Activated gamma-delta T cell treated with anti-CD3 and anti-CD28 coated beads, Interleukin-2, amount 50 U/mL, for 16 hours (primary cell): ENCODE measurements around the gene MRPS5.

Experiments used
- DNase-seq: peaks from one replicate; pipeline ENCODE4 v3.0.0-alpha.2; 2020; ENCODE audit warnings: low read depth

The MRPS5 gene

DNA sequence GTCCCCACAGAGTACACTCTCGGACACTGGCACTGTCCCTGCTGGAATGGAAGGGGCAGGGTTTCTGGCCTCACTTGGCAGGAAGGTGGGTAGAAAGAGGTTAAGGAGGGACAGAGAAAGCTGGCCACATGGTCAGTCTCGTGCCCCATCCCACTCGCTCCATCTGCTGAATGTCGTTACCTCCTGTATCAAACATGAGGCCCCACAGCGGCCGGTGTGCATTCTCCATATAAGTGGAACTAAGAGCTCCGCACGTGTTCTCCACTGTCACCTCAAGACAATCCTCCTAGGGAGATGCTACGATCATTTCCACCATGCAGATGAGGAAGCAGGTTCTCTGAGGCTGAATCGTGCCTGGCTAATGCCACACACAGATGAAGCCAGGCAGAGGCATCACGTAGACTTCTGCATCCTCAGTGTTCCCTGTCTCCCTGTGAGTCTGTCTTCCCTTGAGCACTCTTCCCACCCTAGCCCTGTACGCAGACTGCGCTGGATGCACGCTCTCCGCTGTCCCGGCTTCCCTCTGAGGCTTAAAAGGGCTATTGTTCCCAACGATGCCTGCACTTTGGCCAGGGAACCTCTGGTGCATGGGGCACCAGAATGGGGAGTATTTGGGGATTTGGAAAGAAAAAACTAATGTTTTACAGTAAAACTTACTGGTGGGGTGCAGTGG, 61.0 kb downstream of the MRPS5 start:
- no peak for DNase-seq

DNA sequence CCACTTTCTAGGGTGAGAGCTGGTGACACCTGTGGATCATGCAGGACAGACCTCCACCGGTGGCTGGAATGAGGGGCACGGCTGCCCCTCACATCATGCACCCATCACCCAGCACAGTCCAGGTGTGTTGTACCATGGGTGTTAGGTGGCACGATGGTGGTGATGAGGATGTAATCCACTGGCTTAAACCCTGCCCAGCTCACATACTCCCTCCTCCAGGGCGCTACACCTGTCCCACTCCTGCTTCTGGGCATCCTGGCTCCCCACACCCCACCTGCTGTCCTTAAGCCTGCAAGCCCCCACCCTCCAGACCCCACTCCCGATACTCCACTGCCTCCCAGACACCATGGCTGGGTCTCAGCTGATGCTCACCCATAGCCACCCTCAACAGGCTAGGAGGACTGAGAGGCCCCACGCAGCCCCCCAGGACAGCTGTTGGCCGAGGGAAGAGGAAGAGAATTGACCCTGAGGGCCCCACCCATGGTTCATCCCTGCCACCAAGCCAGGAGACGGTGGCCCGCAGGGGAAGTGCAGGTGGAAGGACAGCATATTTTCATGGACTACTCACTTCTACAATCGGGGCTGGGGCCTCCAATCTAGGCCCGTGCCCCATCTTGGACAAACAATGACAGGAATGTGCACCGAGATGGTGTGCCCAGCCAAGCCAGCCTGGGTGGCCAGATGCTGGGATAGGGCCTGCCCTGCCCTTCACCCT, 61.8 kb downstream of the MRPS5 start:
- DNase-seq: no peak

DNA sequence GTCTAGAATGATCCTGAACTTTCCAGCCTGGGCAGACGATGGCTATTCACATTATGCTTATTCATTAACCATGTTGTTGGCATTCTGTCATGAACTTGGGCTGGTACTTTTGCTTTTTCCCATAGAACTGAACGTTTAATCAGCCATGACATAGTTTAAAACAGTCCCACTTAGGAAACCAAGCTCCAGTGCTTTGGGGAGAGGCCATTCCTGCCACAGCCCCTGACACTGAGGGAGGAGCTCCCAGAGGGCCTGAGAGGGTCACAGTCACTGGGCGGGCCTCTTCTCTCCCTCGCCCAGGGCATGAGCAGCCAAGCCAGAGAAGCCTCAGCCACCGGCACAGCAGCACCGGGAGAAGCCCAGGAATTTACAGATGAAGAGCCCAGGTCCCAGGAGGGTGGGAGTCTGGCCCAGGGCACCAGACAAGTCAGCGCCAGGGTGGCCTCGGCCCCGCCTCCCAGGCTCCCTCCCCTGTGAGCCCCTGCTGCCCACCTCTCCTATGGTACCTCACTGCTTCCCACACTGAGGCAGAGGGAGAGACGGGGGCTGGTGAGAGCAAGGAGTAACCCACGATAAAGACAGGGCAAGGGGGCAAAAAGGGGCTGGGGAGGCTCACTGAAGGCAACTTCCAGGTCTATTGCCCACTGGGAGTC, 62.5 kb downstream of the MRPS5 start:
- no peak for DNase-seq

DNA sequence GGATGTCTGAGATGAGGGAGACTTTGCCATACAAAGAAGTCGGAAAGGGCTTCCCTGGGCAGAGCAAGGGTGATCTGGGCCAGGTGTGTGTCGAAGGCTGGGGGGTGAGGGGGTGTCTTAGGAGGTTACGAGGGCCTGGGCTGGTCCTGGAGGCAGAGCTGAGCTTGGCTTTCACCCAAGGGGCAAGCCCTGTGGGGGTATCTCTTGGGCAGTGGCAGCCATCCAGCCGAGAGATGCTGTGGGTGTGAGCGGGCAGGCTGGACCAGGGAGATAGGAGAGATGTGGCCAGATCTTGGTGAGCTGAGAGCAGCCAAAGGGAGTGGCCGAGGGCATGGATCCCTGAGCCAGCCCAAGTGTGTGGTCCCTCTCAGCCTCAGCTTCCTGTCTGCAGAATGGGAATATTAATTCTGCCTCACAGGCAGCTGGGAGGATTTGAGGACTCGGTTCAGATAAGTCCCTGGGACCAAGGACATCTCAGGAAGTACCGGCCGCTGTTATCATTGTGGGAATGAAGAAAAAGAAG, 63.1 kb downstream of the MRPS5 start:
- DNase-seq: no peak

DNA sequence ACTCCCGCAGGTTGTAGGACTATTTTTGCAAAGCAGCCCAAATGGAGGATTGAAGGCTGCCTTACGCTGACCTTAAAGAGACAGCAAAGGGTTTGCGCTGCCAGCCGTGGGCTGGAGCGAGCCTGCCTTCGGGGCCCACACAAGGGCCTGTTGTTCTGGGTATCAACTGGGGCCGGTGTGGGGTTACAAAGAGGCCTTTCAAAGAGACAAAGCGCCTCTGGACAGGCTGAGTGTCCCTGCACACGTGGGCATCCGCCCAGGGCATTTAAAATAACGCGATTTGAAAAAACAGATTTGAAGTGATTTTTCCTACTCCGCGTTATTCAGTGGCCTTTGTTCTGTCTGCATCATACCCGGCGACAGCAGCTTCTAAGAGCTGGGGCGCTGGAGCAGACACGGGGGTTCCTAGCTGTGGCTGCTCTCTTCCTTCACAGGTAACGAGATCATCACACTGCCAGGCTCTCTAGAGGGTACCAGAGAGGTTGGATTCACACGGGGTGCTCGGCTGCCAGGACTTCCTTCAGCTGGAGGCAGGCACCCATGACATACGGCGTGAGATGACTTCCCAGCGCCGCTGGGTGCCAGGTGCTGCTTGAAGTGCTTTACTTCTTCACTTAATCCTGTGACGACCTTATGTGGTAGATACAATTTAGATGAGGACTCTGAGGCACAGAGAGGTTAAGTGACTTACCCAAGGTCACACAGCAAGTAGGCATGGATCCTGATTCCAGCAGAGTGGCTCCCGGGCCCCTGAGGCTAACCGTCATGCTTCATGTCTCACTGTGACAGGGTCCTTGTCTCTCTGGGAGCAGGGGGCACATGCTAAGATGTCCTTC, 63.9 kb downstream of the MRPS5 start:
- DNase-seq: no peak

DNA sequence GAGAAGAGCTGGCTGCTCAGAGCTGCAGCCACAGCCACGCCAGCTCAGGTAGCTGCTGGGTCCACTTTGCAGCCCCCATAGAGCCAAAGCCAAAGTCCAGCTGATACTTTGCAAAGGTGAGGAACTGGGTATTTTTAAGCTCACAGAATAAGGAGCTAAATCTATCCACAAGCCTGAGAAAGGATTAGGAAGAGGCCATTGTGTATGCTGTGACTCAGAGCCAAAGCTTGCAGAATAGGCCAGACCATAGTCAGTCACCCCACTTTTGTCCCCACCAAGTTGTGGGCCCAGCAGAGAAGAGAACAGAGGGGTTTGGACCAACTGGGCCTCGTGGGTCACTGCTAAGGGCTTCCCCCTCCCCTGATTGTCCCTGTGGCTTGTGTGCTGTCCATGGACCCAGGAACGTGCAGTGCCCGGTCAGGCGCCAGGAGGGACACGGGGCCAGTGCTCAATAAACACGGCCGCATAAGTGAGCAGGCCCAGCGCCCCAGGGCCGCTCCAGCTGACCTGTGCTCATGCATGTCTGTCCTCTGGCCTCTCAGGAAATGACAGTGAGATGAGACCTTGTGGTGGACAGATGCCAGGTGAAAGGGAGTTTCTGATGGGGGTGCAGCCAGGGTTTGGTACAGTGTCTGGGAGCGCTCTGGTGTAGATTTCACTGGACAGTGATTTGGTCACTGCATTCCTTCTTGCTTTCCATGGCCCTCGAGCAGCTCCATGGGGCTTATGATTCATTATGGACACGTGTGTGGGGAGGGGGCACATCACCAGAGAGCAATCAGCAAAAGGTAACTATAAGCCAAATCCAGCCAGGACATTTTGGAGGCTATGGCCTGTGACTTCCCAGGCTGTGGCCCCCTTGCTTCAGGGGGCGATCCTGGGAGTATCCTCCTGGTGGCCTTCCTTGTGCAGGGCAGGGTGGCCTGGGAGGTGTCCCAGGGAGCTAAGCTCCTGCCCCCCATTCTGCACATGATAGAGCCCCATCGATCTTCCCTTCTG, 64.8 kb downstream of the MRPS5 start:
- no peak for DNase-seq

DNA sequence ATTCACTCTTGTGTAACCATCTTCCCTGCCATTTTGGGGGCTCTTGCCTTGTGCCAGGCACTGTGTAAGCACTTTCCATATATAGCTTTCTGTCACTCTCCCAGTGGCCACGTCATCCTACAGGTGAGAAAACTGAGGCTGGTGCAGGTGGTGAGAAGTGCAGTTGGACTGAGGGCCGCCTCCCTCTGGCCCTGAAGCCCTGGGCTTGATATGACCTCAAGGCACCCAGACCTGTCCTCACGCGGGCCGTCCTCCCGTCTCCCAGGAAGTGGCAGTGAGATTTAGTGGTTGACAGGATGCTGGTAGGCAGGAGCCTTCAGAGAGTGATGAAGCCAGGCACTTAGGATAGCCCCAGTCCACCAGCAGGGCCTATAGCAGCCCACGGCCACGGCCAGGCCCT, 65.6 kb downstream of the MRPS5 start:
- no peak for DNase-seq

DNA sequence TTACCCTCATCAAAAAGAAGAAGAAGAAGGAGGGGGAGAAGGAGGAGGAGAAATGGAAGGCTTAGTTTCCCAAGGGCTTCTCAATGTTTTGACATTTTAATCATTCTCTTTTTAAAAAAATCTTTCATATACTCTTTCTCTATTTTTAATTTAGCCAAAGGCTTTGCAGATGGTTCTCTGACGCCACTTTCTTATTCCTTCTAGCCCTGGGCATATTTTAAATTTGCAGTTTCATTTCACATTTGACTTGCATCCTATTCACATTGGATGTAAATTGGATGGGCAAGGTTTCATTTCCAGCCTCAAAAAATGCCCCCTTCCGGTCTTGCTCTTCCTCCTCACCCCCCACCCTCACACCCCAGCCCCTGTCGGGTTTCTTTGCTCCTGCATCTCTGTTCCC, 66.3 kb downstream of the MRPS5 start:
- no peak for DNase-seq

DNA sequence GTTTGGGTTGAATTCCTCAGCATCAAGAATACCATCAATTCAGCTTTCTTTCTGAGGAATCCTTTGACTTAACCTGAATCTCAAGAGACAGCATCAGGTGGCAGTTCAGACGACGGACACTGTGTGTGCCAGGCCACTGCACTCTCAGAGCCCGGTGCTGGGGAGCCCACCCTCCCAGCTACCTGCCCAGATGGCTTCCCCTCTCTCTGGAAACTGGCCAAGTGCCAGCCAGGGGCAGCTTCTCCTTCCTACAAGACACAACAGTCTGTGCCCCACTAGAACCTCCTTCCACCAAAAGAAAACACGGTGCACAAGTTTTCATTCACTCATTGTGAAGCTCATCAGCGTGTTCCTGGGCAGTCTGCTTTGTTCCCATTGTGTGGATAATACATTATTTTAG, 67.6 kb downstream of the MRPS5 start:
- DNase-seq: no peak

DNA sequence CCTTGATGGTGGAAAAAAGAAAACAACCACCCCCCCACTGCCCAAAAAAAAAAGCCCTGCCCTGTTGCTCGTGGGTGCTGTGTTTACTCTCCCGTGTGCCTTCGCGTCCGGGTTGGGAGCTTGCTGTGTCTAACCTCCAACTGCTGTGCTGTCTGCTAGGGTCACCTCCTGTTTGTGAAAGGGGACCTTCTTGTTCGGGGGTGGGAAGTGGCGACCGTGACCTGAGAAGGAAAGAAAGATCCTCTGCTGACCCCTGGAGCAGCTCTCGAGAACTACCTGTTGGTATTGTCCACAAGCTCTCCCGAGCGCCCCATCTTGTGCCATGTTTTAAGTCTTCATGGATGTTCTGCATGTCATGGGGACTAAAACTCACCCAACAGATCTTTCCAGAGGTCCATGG, 68.1 kb downstream of the MRPS5 start:
- no peak for DNase-seq

DNA sequence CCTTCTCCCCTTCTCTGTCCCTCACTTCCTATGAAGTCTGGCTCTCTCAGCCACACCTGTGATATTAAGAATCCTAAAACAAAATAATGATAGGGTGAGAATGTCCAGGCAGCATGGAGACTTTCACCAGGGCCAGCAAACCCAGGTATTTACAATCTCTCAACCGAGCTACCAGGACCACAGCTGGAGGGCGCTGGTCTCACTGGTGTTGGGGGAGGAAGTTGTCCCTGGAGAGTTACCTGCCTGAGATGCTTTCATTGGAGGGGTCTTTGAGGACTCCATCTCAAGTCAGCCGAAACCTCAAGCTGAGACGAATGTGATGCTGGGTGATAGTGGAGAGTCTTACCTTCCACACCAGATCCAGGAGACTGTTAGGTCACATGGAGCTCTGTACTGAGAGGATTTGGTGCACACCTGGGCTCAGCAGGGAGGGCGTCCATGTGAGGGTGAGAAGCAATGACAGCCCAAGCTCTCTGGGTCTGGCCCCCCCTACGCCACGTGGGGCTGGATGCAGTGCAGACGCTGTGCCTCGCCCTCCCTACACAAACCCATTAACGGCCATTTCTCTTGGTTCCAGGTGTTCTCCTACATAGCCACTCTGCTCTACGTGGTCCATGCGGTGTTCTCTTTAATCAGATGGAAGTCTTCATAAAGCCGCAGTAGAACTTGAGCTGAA, 68.7 kb downstream of the MRPS5 start:
- DNase-seq: no peak

DNA sequence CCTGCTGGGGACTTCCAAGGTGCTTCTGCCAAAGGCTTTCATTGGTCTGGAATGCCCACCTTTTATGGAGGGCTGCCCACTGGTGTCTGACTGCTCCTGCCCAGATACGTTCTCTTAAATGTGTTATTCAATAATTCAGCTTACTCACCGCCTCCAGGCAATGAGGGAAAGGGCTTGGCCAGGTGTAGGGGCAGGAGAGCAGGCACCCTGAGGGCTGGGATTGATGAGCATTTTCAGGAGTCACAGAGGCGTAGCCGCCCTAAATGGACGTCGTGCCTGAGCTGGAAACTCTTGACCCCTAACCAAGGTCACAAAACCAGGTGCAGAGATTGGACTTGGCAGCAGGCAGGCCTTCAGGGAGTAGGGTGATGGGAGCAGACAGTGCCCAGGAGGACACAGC, 69.3 kb downstream of the MRPS5 start:
- no peak for DNase-seq

DNA sequence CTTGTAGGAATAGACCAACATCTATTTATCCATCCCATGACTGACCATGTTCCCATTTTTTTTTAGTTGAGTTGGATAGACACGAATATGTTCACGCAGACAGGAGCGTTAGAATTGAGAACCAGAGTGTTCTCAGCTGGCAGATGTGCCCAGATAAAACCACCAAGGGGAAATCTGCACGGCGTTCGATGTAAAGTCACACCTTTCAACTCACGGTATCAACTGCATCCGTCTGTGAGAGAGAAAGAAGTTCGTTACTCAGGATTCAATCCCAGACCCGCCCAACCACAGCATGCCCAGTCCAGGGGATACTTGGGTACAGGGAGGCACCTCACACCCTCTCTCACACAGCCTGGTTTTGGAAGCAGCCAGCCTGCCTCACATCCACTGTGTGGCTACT, 70.0 kb downstream of the MRPS5 start:
- DNase-seq: no peak

DNA sequence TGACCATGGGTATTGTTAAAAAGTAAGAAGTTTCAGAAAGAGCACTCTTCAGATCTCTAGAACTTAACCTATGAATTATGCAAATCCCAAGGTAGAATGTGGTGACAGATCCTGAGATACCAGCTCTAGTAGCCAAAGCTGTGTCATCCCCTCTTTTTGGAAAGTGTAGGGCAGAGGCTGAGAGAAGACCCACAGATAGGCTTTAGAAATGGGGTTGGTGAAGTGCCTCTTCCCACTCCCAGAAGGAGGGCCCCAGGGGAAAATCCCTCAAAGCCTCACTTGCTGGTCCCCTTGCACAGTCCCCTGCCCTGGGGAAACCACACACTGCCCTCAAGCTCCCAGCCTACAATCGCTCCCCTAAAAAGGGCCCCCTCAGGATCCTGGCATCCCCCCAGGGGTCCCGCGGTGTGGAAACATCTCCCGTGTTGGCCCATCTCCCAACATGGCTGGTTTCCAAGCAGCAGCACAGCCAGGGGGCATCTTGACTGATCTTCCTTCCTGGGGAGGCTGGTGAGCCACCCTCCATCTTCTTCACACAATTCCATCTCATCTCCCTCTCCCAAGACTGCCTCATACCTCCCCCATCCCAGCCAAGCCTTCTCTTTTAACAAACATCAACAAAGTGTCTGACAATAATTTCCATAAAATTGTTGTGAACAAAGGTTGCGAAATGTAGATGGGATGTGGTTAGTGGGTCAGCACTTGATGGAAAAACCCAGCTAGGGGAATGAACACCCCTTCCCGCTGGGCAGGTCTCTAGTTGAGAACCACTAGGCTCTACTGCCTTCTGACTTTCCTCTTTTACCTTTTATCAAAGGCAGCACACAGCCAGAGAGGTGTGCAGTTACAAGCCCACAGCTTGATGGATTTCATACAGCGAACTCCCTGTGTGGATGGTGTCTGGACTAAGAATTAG, 71.0 kb downstream of the MRPS5 start:
- no peak for DNase-seq

DNA sequence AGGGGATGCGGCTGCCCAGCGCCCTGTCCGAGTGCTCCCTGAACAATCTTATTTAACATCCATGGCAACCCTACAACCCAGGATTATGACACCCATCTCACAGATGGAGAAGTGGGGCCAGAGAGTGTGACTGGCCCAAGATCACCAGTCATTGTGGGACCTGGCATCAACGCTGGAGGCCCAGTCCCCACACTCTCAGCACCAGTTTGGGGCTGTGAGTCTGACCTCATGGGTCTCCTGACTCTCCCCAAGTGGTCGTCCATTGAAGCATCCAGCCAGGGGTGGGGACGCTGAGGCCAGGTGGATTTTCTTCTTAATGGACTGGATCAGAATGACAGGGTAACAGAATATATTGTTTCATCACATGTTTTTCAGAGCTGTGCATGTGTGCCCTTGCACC, 71.6 kb downstream of the MRPS5 start:
- DNase-seq: no peak

DNA sequence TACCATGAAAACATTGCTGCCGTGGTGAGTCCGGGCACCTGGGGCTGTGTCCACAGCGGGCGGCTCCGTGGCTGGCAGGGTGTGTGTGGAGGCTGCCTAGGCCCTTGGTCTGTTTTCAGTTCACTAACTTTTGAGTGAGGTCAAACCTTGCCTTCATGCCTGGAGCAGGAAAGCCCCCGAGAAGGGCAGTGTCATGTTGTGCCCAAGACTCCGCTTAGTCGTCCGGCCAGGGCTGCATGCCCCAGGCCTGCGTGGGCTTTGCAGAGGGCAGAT, 72.0 kb downstream of the MRPS5 start:
- no peak for DNase-seq

DNA sequence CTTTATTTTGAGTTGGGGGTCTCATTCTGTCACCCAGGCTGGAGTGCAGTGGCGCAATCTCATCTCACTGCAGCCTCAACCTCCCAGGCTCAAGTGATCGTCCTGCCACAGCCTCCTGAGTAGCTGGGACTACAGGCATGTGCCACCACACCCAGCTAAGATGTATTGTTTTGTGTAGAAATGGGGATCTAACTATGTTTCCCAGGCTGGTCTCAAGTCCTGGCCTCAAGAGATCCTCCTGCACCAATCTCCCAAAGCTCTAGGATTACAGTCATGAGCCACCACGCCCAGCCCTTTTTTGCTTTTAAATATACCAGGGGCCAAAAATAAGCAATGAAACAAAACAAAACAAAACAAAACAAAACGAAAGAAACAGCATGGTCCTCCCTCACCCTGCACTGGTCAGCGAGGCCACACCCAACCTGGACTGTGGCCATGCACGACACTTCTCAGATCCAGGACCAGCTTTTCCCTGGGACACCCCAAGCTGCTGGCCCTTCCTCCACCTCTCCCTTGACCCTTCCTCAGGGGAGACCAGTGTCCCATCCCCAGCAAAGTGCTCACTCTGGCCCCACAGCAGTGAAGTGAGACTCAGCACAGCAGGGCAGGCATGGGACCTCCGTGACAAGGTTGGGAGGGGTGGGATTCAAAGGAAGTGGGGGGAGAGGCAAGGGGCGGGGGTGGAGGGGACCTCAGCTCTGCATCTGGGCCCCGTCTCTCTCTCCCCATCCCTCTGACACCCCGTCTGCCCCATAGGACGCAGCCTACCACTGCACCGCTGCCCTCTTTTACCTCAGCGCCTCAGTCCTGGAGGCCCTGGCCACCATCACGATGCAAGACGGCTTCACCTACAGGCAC, 72.6 kb downstream of the MRPS5 start:
- no peak for DNase-seq

DNA sequence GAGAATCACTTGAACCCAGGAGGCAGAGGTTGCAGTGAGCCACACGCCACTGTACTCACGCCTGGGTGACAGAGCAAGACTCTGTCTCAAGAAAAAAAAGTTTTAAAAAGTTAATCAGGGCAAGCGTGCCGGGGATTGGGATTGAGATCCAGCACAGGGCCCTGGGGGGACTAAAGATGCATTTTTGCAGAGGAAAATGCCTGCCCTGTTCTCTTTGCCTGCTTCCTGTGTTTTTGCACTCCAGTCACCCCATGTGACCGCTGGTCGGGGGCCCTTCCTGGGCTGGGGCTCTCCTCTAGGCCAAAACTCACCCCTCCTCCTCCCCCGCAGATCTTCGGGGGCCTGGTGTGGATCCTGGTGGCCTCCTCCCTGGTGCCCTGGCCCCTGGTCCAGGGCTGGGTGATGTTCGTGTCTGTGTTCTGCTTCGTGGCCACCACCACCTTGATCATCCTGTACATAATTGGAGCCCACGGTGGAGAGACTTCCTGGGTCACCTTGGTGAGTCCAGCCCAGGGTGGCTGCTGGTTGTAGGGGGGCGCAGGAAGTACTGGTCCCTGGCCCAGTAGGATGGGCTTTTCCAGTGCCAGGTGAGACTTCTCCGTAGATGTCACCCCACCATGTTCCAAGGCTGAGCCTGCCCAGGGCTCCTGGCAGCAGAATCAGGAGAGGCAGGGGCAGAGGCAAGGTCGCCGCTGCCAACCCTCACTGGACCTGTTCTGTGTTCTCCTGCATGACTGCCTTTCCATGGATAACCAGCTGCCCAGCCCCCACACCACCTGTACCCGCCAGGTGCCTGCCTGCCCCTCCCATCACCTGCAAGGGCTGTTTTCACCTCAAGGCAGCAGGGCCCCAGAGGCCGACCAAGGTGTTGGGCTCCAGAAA, 73.7 kb downstream of the MRPS5 start:
- DNase-seq: no peak
